Heart left ventricle (tissue), 13 donors: Measurements from ENCODE around the gene PRKCB.

ENCODE experiments used
- POLR2A ChIP-seq, 2 donors: fragments of 450-650 bp; IDR thresholded peaks; one replicate each; pipeline ENCODE4 v1.6.1; 2017; ENCODE audit warnings: antibody characterized with exemption in 2 of 2, mild to moderate bottlenecking in 2 of 2, moderate library complexity in 2 of 2
- TF ChIP-seq, protein P1 (sequence below), 12 donors: fragments of 200-600 bp; sonication (generic) in 4 of 12; IDR thresholded peaks; one replicate each; pipeline versions ENCODE4 v1.5.0 to v1.8.0; 2018 to 2022; ENCODE audit warnings: antibody characterized with exemption in 12 of 12, mild to moderate bottlenecking in 5 of 12
- donor health status: ischemic (EF 13 %, LVEDD 7.1; RV severe dilation, severe dysfunction).
- donor health status: DM: no; HTN: yes; CAD: no.
- donor health status: DM: no; HTN: no; CAD: no.
- donor health status: ischemic (EF 25% LVEDD 6.9; RV normal size, moderate dysfunction).
- donor health status: ischemic (EF 25% LVEDD 5.7; RV mildly dilated, moderate dysfunction).
- donor health status: ischemic (EF 35%, LVEDD 5.7; RV mildly dilated, moderate dysfunction).
- donor health status: nonischemic (EF 11% LVEDD 7.7; RV severe dilation, severe dysfunction).
- donor health status: DM: yes; HTN: yes; CAD: no.
- donor health status: PGD.
- donor health status: ischemic (EF 29% LVEDD 5.4; RV normal size, mild dysfunction).
- donor health status: nonischemic (EF 23%, LVEDD 6.1; RV moderate dilation, normal function).

GRCh38 chr16:24073321-24073720 lies 237.5 kb downstream of the PRKCB start:
- TF ChIP-seq, protein P1, sequence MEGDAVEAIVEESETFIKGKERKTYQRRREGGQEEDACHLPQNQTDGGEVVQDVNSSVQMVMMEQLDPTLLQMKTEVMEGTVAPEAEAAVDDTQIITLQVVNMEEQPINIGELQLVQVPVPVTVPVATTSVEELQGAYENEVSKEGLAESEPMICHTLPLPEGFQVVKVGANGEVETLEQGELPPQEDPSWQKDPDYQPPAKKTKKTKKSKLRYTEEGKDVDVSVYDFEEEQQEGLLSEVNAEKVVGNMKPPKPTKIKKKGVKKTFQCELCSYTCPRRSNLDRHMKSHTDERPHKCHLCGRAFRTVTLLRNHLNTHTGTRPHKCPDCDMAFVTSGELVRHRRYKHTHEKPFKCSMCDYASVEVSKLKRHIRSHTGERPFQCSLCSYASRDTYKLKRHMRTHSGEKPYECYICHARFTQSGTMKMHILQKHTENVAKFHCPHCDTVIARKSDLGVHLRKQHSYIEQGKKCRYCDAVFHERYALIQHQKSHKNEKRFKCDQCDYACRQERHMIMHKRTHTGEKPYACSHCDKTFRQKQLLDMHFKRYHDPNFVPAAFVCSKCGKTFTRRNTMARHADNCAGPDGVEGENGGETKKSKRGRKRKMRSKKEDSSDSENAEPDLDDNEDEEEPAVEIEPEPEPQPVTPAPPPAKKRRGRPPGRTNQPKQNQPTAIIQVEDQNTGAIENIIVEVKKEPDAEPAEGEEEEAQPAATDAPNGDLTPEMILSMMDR (IDR thresholded peaks at IDR 0.05) = no peak
- TF ChIP-seq POLR2A (IDR thresholded peaks at IDR 0.05) = no peak
